K562 (cell line): ENCODE data around the gene SPCS2. TPM values are rescaled to one million over a fixed set of nuclear protein-coding genes. Genes with fewer than 3 reads are reported as not detected.

Experiments
- ATAC-seq: fragments of 200-7000 bp; cut with Tn5 transposase; 3 replicates; pipeline ENCODE4 v1.9.1; 2020; ENCODE audit warnings: moderate library complexity
- BruUV-seq: library from RNA; stranded (reverse); fragments of 400-500 nt; replicated peaks from 2 replicates; lab custom pipeline; 2021; lab: Mats Ljungman, UMichigan
- CTCF ChIA-PET: fragments of 300-600 bp; formaldehyde crosslinking; extraction: SDS; loops from one replicate; lab custom pipeline; 2021; ENCODE audit warnings: low intra/inter-chr PET ratio; lab: Yijun Ruan, JAX
- POLR2A ChIA-PET: fragments of 300-600, 350-650 bp; sonication (Branson Sonifier 250); formaldehyde crosslinking; extraction: SDS; loops from one replicate; lab custom pipeline; 2021; ENCODE audit warnings: antibody characterized with exemption, inconsistent platforms; lab: Yijun Ruan, JAX
- DNase-seq, 4 experiments: peaks; one replicate each; pipeline versions ENCODE4 v3.0.0 to v3.0.0-alpha.2; 2011 to 2018; ENCODE audit warnings: low spot score in 3 of 4, mixed read lengths in 3 of 4; ENCODE audit errors: extremely low read depth in 1 of 4
- FAIRE-seq: peaks from 2 replicates; lab custom pipeline; 2011; peaks lifted over from hg19 to GRCh38; lab: Jason Lieb, UNC
- H2AFZ ChIP-seq: 2 replicates; pipeline ENCODE4 v1.6.0; 2011; ENCODE audit warnings: low read depth, low read length, control low read depth, inconsistent platforms
- H3K27ac ChIP-seq: fragments of 200-600 bp; 3 replicates; pipeline ENCODE4 v1.8.0; 2011; ENCODE audit warnings: low read depth, mild to moderate bottlenecking, control low read depth, inconsistent platforms, low read length, moderate library complexity, mixed read lengths; ENCODE audit errors: extremely low read depth
- H3K27me3 ChIP-seq, 2 experiments: fragments of 300-600 bp in 1 of 2; 2 replicates in 1 of 2; 3 replicates in 1 of 2; pipeline versions ENCODE4 v1.6.0 to v1.8.0; 2011; ENCODE audit warnings: inconsistent platforms in 2 of 2, low read length in 2 of 2, mild to moderate bottlenecking in 1 of 2, mixed read lengths in 1 of 2, moderate library complexity in 1 of 2; ENCODE audit not compliant: control insufficient read depth in 2 of 2, insufficient read depth in 2 of 2
- H3K36me3 ChIP-seq: fragments of 300-600 bp; 3 replicates; pipeline ENCODE4 v1.8.0; 2011; ENCODE audit warnings: mild to moderate bottlenecking, low read length, inconsistent platforms; ENCODE audit not compliant: control insufficient read depth, insufficient read depth
- H3K4me1 ChIP-seq, 2 experiments: fragments of 200-600 bp in 1 of 2; replicated peaks in 1 of 2; 2 replicates in 1 of 2; 3 replicates in 1 of 2; pipeline versions ENCODE4 v1.5.1 to v1.8.0; 2011; ENCODE audit warnings: inconsistent platforms in 2 of 2, low read length in 2 of 2, mild to moderate bottlenecking in 1 of 2, mixed read lengths in 1 of 2, moderate library complexity in 1 of 2; ENCODE audit not compliant: control insufficient read depth in 2 of 2, insufficient read depth in 2 of 2
- H3K4me2 ChIP-seq: 2 replicates; pipeline ENCODE4 v1.6.1; 2011; ENCODE audit warnings: low read length, control low read depth, inconsistent platforms, mixed read lengths; ENCODE audit not compliant: insufficient read depth
- H3K4me3 ChIP-seq: fragments of 200-600 bp; sonication (generic), shearing (Covaris generic); 2 replicates; pipeline ENCODE4 v1.5.1; 2016; ENCODE audit warnings: control low read depth, inconsistent platforms
- H3K79me2 ChIP-seq: fragments of 200-600 bp; 3 replicates; pipeline ENCODE4 v1.8.0; 2011; ENCODE audit warnings: low read length, inconsistent platforms; ENCODE audit not compliant: control insufficient read depth, insufficient read depth
- H3K9ac ChIP-seq, 2 experiments: 2 replicates each; pipeline versions ENCODE4 v1.6.0 to v1.6.1; 2011; ENCODE audit warnings: low read depth in 2 of 2, low read length in 2 of 2, control low read depth in 1 of 2, inconsistent platforms in 1 of 2, mild to moderate bottlenecking in 1 of 2, mixed read lengths in 1 of 2; ENCODE audit not compliant: insufficient read depth in 1 of 2
- H3K9me1 ChIP-seq: one replicate; pipeline ENCODE4 v1.6.0; 2011; ENCODE audit warnings: inconsistent platforms, mild to moderate bottlenecking, low read length, moderate library complexity; ENCODE audit not compliant: control insufficient read depth, insufficient read depth
- H3K9me3 ChIP-seq: replicated peaks from 2 replicates; pipeline ENCODE4 v1.5.1; 2011; ENCODE audit warnings: low read depth, low read length, inconsistent platforms; ENCODE audit not compliant: control insufficient read depth, insufficient read depth
- H4K20me1 ChIP-seq: replicated peaks from 2 replicates; pipeline ENCODE4 v1.6.1; 2011; ENCODE audit warnings: low read length, inconsistent platforms, mixed read lengths; ENCODE audit not compliant: control insufficient read depth, insufficient read depth
- BMI1 ChIP-seq: fragments of 150-350 bp; IDR thresholded peaks from 2 replicates; pipeline ENCODE4 v1.6.1; 2014; ENCODE audit warnings: low read length
- MEF2A ChIP-seq: IDR thresholded peaks from 2 replicates; pipeline ENCODE4 v1.6.1; 2011; ENCODE audit warnings: low read depth, mild to moderate bottlenecking, low read length, moderate library complexity; ENCODE audit not compliant: control insufficient read depth
- SMARCA4 ChIP-seq: fragments of 450-650 bp; IDR thresholded peaks from 2 replicates; pipeline ENCODE4 v1.6.1; 2016
- YY1 ChIP-seq, 3 experiments: IDR thresholded peaks; 2 replicates each; pipeline ENCODE4 v1.6.1; 2011; ENCODE audit warnings: low read length in 2 of 3, mild to moderate bottlenecking in 2 of 3, moderate library complexity in 2 of 3, borderline replicate concordance in 1 of 3, control low read depth in 1 of 3, low read depth in 1 of 3; ENCODE audit not compliant: insufficient read depth in 3 of 3, insufficient replicate concordance in 2 of 3, control insufficient read depth in 1 of 3, insufficient read length in 1 of 3; ENCODE audit errors: extremely low read depth in 1 of 3
- ZFX ChIP-seq: sonication (generic); formaldehyde crosslinking; IDR thresholded peaks from 2 replicates; pipeline ENCODE4 v1.8.0; 2022; ENCODE audit warnings: mild to moderate bottlenecking, missing genetic modification reagents, moderate library complexity
- ZNF133 ChIP-seq: fragments of 250-450 bp; sonication (Bioruptor Pico); IDR thresholded peaks from 2 replicates; pipeline ENCODE4 v1.4.0; 2020; ENCODE audit warnings: mild to moderate bottlenecking
- ZNF551 ChIP-seq: fragments of 250-450 bp; sonication (Bioruptor Pico); IDR thresholded peaks from 2 replicates; pipeline ENCODE4 v1.5.0; 2021; ENCODE audit warnings: mild to moderate bottlenecking, moderate library complexity
- ZNF644 ChIP-seq: fragments of 200-800 bp; sonication (Bioruptor generic); IDR thresholded peaks from 2 replicates; pipeline ENCODE4 v1.6.1; 2016; ENCODE audit warnings: low read depth, missing genetic modification characterization, missing compliant biosample characterization
- WGBS: fragments of 100-300 bp; shearing (Covaris generic); methylation state at CpG from one replicate; pipeline ENCODE4 v1.1.6; 2016; ENCODE audit warnings: low coverage, mixed read lengths; ENCODE audit not compliant: insufficient coverage; ENCODE audit errors: missing lambda C conversion rate; 5-methylcytosine and 5-hydroxymethylcytosine counted together
- in situ Hi-C: fragments of 300-500 bp; cut with MboI; formaldehyde crosslinking; loops from 4 replicates; pipeline ENCODE4 v1.15.0; 2018; ENCODE audit warnings: inconsistent platforms, mixed read lengths
- intact Hi-C: fragments of 100-400 bp; cut with micrococcal nuclease; formaldehyde crosslinking; loops from 2 replicates; pipeline ENCODE4 v1.14.2; 2022
- polyA plus RNA-seq, 8 experiments: library from polyadenylated mRNA; depleted of rRNA in 4 of 8; stranded (reverse) in 5 of 8; unstranded in 3 of 8; fragments of >200 nt; fragmentation: Nextera tagmentation in 2 of 8; fragmentation: Illumina TruSeq in 1 of 8; extraction: Ambion mirVana in 2 of 8; extraction: Trizol in 1 of 8; gene quantifications; 2 replicates each; pipeline versions ENCODE4 v1.2.1 to v1.2.3, GENCODE V29; 2011 to 2014; ENCODE audit warnings: inconsistent platforms in 1 of 8, missing spikeins in 1 of 8
- total RNA-seq, 7 experiments: library from RNA; depleted of rRNA in 6 of 7; stranded (reverse); fragments of >200 nt in 6 of 7; fragmentation: Illumina TruSeq in 2 of 7; extraction: Trizol in 2 of 7; gene quantifications; 2 replicates each; pipeline versions ENCODE4 v1.2.1 to v1.2.3, GENCODE V29; 2011 to 2021; ENCODE audit warnings: low replicate concordance in 1 of 7
- TF ChIP-seq, protein P1 (sequence below): fragments of 250-450 bp; sonication (Bioruptor Pico); IDR thresholded peaks from 2 replicates; pipeline ENCODE4 v1.5.0; 2021; ENCODE audit warnings: mild to moderate bottlenecking, moderate library complexity
- TF ChIP-seq, protein P2 (sequence below): fragments of 450-650 bp; formaldehyde crosslinking; IDR thresholded peaks from 2 replicates; pipeline ENCODE4 v1.4.0; 2020; ENCODE audit warnings: mild to moderate bottlenecking, moderate library complexity
- TF ChIP-seq, protein P3 (sequence below), 2 experiments: fragments of 150-350 bp in 1 of 2; IDR thresholded peaks; 2 replicates each; pipeline ENCODE4 v1.6.1; 2012 to 2016; ENCODE audit warnings: low read depth in 2 of 2, low read length in 2 of 2, mild to moderate bottlenecking in 1 of 2, moderate library complexity in 1 of 2

The SPCS2 gene
- total and polyA plus RNA-seq, 9 of the 15 experiments (the other 6 are each of a cell fraction or from before 2014, with no cell fraction given) = 38.2 to 458 (median 193) TPM

DNA sequence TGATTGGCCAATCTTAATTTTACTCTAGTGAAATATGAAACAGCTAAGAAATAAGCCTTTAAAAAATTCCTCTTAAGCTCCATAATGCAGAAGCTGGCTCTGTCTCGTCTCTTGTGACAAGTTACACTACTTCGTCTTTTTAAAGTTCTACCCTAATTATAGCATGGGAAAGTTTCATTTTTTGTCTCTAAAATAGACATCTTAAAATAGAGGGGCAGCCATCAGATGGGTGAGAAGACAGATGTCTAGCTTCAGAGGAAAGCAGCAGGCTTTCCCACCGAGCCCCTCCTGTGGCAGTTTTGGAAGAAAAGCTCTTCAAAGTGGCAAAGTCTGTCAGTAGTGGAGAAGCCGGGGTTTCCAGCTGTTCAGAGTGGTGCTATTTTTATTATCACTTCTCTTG lies 39.7 kb upstream of the SPCS2 start (continued):
- TF ChIP-seq, protein P1, sequence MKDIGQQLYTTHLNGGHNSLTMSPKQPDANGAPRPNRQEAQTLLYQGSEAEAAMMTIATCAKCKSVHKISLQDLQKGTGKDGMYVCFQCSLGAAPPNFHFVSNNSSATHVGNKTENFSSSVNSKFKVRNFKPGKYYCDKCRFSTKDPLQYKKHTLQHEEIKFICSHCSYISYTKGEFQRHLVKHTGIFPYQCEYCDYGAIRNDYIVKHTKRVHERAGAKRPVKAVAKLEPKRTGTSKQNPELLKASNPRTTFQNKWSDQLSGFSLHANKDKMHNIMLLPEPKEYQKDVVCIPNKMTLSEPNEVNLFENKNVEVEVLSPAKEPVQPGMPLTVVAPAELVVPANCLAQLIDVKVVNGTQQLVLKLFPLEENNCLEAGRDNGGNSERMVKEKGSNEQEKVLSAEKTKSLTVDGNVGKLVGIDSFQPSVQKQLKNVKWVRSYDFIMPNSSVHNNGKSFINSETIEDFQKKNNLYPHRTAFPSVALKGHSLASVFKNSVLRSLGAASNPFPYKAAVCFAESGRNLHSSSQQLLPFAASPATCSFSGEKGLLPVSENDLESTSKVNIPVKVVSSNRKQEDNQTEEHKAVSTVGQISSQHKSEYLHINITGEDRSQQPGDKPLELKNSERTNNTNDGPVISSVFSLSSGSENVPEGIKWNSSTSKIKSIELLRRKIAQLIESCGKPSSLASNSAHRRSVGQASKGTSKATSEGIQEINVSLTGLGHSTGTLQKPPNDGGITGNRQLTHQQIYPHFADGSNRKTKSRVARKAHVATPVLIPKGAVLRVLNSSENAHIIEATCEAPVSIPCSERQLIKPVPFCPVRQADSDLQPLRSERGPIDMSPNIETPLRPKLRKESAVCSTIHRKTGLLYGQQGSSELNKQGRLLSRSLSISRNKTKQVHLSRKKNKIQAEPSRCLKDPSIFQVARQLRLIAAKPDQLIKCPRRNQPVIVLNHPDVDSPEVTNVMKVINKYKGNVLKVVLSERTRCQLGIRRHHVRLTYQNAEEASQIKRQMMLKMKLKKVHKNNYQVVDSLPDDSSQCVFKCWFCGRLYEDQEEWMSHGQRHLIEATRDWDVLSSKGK (CRISPR knock-in tag) = no peak
- TF ChIP-seq ZFX = no peak

GRCh38 chr11:74909812-74910211 lies 39.3 kb upstream of the SPCS2 start:
- H3K9me3 ChIP-seq = no peaks in the 10 kb centered on the region
- H3K79me2 ChIP-seq = no peaks in the 10 kb centered on the region
- 77% methylated on average over 4 of the region's 4 CpGs for WGBS
- in situ Hi-C loops (no loop called here), intact Hi-C loops (no loop called here)
- POLR2A ChIA-PET = interaction anchor here (0.6 to 1.5 kb wide), 4 partner anchors 11 to 85 kb away, joined by 3 to 6 read pairs (median 3); partner anchors contain the start of genes SPCS2 and XRRA1
- H3K4me2 ChIP-seq = no peak overlapping the region
- no peaks in the 10 kb centered on the region for H3K9me1 ChIP-seq
- H3K27me3 ChIP-seq = no peaks in the 10 kb centered on the region
- no peak for ATAC-seq
- no peak for FAIRE-seq
- H3K4me3 ChIP-seq = no peak overlapping the region
- CTCF ChIA-PET = no interaction called here
- peaks cover 65% of the 10 kb centered on the region; the same call in 2 of the 3 replicates for H3K36me3 ChIP-seq
- DNase-seq = no peak
- no peak overlapping the region for H3K9ac ChIP-seq
- H4K20me1 ChIP-seq = no peaks in the 10 kb centered on the region; the same call in 1 of the 2 replicates
- no peak overlapping the region for H3K27ac ChIP-seq
- no peaks in the 10 kb centered on the region for H3K4me1 ChIP-seq
- BruUV-seq = no TSS peak
- no peak overlapping the region for H2AFZ ChIP-seq
- TF ChIP-seq YY1 (IDR thresholded peaks at IDR 0.05; ENCODE audit: borderline replicate concordance in 1 of 3, control insufficient read depth in 1 of 3, extremely low read depth in 1 of 3, insufficient read depth in 3 of 3, insufficient read length in 1 of 3, insufficient replicate concordance in 2 of 3, low read depth in 1 of 3, low read length in 2 of 3) (no peak), SMARCA4 (no peak), ZNF644 (tag) (no peak), ZNF551 (CRISPR knock-in tag) (no peak), ZNF133 (no peak), BMI1 (no peak), MEF2A (no peak)
- TF ChIP-seq, protein P2, sequence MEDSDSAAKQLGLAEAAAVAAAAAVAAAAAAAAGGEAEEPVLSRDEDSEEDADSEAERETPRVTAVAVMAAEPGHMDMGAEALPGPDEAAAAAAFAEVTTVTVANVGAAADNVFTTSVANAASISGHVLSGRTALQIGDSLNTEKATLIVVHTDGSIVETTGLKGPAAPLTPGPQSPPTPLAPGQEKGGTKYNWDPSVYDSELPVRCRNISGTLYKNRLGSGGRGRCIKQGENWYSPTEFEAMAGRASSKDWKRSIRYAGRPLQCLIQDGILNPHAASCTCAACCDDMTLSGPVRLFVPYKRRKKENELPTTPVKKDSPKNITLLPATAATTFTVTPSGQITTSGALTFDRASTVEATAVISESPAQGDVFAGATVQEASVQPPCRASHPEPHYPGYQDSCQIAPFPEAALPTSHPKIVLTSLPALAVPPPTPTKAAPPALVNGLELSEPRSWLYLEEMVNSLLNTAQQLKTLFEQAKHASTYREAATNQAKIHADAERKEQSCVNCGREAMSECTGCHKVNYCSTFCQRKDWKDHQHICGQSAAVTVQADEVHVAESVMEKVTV (CRISPR knock-in tag) = no peak
- TF ChIP-seq, protein P3, sequence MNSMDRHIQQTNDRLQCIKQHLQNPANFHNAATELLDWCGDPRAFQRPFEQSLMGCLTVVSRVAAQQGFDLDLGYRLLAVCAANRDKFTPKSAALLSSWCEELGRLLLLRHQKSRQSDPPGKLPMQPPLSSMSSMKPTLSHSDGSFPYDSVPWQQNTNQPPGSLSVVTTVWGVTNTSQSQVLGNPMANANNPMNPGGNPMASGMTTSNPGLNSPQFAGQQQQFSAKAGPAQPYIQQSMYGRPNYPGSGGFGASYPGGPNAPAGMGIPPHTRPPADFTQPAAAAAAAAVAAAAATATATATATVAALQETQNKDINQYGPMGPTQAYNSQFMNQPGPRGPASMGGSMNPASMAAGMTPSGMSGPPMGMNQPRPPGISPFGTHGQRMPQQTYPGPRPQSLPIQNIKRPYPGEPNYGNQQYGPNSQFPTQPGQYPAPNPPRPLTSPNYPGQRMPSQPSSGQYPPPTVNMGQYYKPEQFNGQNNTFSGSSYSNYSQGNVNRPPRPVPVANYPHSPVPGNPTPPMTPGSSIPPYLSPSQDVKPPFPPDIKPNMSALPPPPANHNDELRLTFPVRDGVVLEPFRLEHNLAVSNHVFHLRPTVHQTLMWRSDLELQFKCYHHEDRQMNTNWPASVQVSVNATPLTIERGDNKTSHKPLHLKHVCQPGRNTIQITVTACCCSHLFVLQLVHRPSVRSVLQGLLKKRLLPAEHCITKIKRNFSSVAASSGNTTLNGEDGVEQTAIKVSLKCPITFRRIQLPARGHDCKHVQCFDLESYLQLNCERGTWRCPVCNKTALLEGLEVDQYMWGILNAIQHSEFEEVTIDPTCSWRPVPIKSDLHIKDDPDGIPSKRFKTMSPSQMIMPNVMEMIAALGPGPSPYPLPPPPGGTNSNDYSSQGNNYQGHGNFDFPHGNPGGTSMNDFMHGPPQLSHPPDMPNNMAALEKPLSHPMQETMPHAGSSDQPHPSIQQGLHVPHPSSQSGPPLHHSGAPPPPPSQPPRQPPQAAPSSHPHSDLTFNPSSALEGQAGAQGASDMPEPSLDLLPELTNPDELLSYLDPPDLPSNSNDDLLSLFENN (IDR thresholded peaks at IDR 0.05; ENCODE audit: low read depth in 2 of 2, low read length in 2 of 2) = no peak
